GM12878 (cell line): ENCODE data around the gene FBN3. TPM values are rescaled to one million over a fixed set of nuclear protein-coding genes. Genes with fewer than 3 reads are reported as not detected.

ENCODE experiments used
- ATAC-seq: fragments of 200-7000 bp; cut with Tn5 transposase; 3 replicates; pipeline ENCODE4 v1.9.1; 2020; ENCODE audit warnings: mild to moderate bottlenecking, moderate library complexity
- BruUV-seq: library from RNA; stranded (reverse); fragments of 400-500 nt; replicated peaks from 2 replicates; lab custom pipeline; 2021; lab: Mats Ljungman, UMichigan
- CTCF ChIA-PET: fragments of 300-600 bp; sonication (Branson Sonifier 250); formaldehyde crosslinking; extraction: SDS; loops from one replicate; lab custom pipeline; 2021; ENCODE audit warnings: inconsistent platforms; lab: Yijun Ruan, JAX
- POLR2A ChIA-PET: fragments of 350-600 bp; formaldehyde crosslinking; extraction: SDS; loops from one replicate; lab custom pipeline; 2021; ENCODE audit warnings: inconsistent platforms; lab: Charles Lee
- RAD21 ChIA-PET: fragments of 300-600 bp; sonication (Branson Sonifier 250); formaldehyde crosslinking; loops from one replicate; lab custom pipeline; 2023; ENCODE audit warnings: antibody characterized with exemption; ENCODE audit not compliant: unreplicated experiment; lab: Charles Lee
- SMC1A ChIA-PET: fragments of 300-600 bp; sonication (Branson Sonifier 250); formaldehyde crosslinking; loops from one replicate; lab custom pipeline; 2023; ENCODE audit not compliant: unreplicated experiment, uncharacterized antibody; lab: Charles Lee
- DNase-seq: peaks from one replicate; pipeline ENCODE4 v3.0.0-alpha.2; 2011; ENCODE audit warnings: low read depth, low spot score
- FAIRE-seq: peaks from 3 replicates; lab custom pipeline; 2011; peaks lifted over from hg19 to GRCh38; lab: Jason Lieb, UNC
- H2AFZ ChIP-seq: 2 replicates; pipeline ENCODE4 v1.6.0; 2011; ENCODE audit warnings: low read depth, low read length, control low read depth; ENCODE audit not compliant: control insufficient read depth
- H3K27ac ChIP-seq: 2 replicates; pipeline ENCODE4 v1.5.1; 2011; ENCODE audit warnings: control low read depth; ENCODE audit not compliant: control insufficient read depth, insufficient read depth
- H3K27me3 ChIP-seq, 2 experiments: replicated peaks in 1 of 2; 2 replicates each; pipeline versions ENCODE4 v1.6.0 to v1.6.1; 2011; ENCODE audit warnings: low read length in 1 of 2; ENCODE audit not compliant: control insufficient read depth in 2 of 2, insufficient read depth in 2 of 2
- H3K36me3 ChIP-seq, 2 experiments: 2 replicates each; pipeline ENCODE4 v1.5.1; 2011; ENCODE audit warnings: low read length in 1 of 2; ENCODE audit not compliant: control insufficient read depth in 2 of 2, insufficient read depth in 2 of 2
- H3K4me1 ChIP-seq: 2 replicates; pipeline ENCODE4 v1.6.1; 2011; ENCODE audit warnings: mild to moderate bottlenecking, low read length, moderate library complexity, mixed read lengths; ENCODE audit not compliant: control insufficient read depth, insufficient read depth
- H3K4me2 ChIP-seq: 2 replicates; pipeline ENCODE4 v1.6.0; 2011; ENCODE audit warnings: control low read depth; ENCODE audit not compliant: control insufficient read depth, insufficient read depth
- H3K4me3 ChIP-seq: fragments of 200-600 bp; sonication (generic); 2 replicates; pipeline ENCODE4 v1.5.1; 2016
- H3K79me2 ChIP-seq: 2 replicates; pipeline ENCODE4 v1.6.0; 2011; ENCODE audit warnings: low read length; ENCODE audit not compliant: control insufficient read depth, insufficient read depth
- H3K9ac ChIP-seq: 2 replicates; pipeline ENCODE4 v1.8.0; 2011; ENCODE audit warnings: low read length, control low read depth, mixed read lengths; ENCODE audit not compliant: control insufficient read depth, insufficient read depth
- H3K9me3 ChIP-seq: replicated peaks from 3 replicates; pipeline ENCODE4 v1.5.1; 2011; ENCODE audit warnings: mild to moderate bottlenecking, low read length; ENCODE audit not compliant: control insufficient read depth, insufficient read depth
- H4K20me1 ChIP-seq: 2 replicates; pipeline ENCODE4 v1.6.0; 2011; ENCODE audit not compliant: control insufficient read depth, insufficient read depth
- ETV6 ChIP-seq, 2 experiments: fragments of 450-650 bp in 1 of 2; IDR thresholded peaks in 1 of 2; conservative IDR thresholded peaks in 1 of 2; 2 replicates each; pipeline ENCODE4 v1.6.1; 2014; ENCODE audit warnings: antibody characterized with exemption in 1 of 2, borderline replicate concordance in 1 of 2, low read depth in 1 of 2, mild to moderate bottlenecking in 1 of 2, moderate library complexity in 1 of 2
- IRF4 ChIP-seq: IDR thresholded peaks from 2 replicates; pipeline ENCODE4 v1.6.1; 2011; ENCODE audit warnings: low read depth, low read length
- IRF5 ChIP-seq: fragments of 450-650 bp; IDR thresholded peaks from 2 replicates; pipeline ENCODE4 v1.6.1; 2017; ENCODE audit warnings: borderline replicate concordance
- JUNB ChIP-seq: IDR thresholded peaks from 2 replicates; pipeline ENCODE4 v1.6.1; 2016; ENCODE audit warnings: antibody characterized with exemption, mild to moderate bottlenecking
- JUND ChIP-seq: IDR thresholded peaks from 2 replicates; pipeline ENCODE4 v1.6.1; 2012; ENCODE audit warnings: low read depth, mild to moderate bottlenecking, low read length, improper control_type of control experiment, moderate library complexity
- MAX ChIP-seq: IDR thresholded peaks from 2 replicates; pipeline ENCODE4 v1.6.1; 2012; ENCODE audit warnings: low read depth, low read length, improper control_type of control experiment
- PAX8 ChIP-seq: fragments of 450-650 bp; IDR thresholded peaks from 2 replicates; pipeline ENCODE4 v1.6.1; 2017; ENCODE audit warnings: mild to moderate bottlenecking, moderate library complexity
- RCOR1 ChIP-seq: conservative IDR thresholded peaks from 2 replicates; pipeline ENCODE4 v1.6.1; 2012; ENCODE audit warnings: low read depth, low read length, improper control_type of control experiment
- RFX5 ChIP-seq: IDR thresholded peaks from 2 replicates; pipeline ENCODE4 v1.6.1; 2011; ENCODE audit warnings: low read depth, low read length, improper control_type of control experiment
- STAT3 ChIP-seq: IDR thresholded peaks from 2 replicates; pipeline ENCODE4 v1.6.1; 2011; ENCODE audit warnings: low read depth, low read length, improper control_type of control experiment
- ZBTB40 ChIP-seq: fragments of 450-650 bp; IDR thresholded peaks from 2 replicates; pipeline ENCODE4 v1.6.1; 2016; ENCODE audit warnings: mild to moderate bottlenecking, moderate library complexity, borderline replicate concordance
- ZSCAN29 ChIP-seq: fragments of 450-650 bp; IDR thresholded peaks from 2 replicates; pipeline ENCODE4 v1.6.1; 2017; ENCODE audit warnings: mild to moderate bottlenecking, moderate library complexity
- WGBS: methylation state at CpG from one replicate; pipeline ENCODE4 v1.1.6; 2016; ENCODE audit warnings: low lambda C conversion rate; ENCODE audit not compliant: insufficient replicate concordance, insufficient coverage; ENCODE audit errors: missing lambda C conversion rate; 5-methylcytosine and 5-hydroxymethylcytosine counted together
- in situ Hi-C: fragments of 300-500 bp; cut with MboI; formaldehyde crosslinking; loops from 9 replicates; pipeline ENCODE4 v1.14.3; 2018; ENCODE audit warnings: mixed read lengths
- intact Hi-C: fragments of 100-400 bp; cut with micrococcal nuclease; formaldehyde crosslinking; loops from one replicate; pipeline ENCODE4 v1.14.2; 2022; ENCODE audit not compliant: unreplicated experiment
- polyA plus RNA-seq, 11 experiments: library from polyadenylated mRNA; depleted of rRNA in 4 of 11; unstranded in 6 of 11; stranded (reverse) in 5 of 11; fragments of >200 nt; fragmentation: Nextera tagmentation in 4 of 11; fragmentation: Illumina TruSeq in 1 of 11; extraction: Ambion mirVana in 4 of 11; extraction: Trizol in 1 of 11; gene quantifications; 1 replicate in 1 of 11; 2 replicates in 10 of 11; pipeline versions ENCODE4 v1.2.1 to v1.2.3, GENCODE V29; 2011 to 2016; ENCODE audit warnings: inconsistent platforms in 2 of 11, missing spikeins in 2 of 11, low read depth in 1 of 11
- total RNA-seq, 4 experiments: library from RNA; depleted of rRNA in 3 of 4; stranded (reverse); fragments of >200 nt in 3 of 4; fragmentation: Illumina TruSeq in 1 of 4; extraction: Trizol in 1 of 4; gene quantifications; 2 replicates each; pipeline versions ENCODE4 v1.2.1 to v1.2.3, GENCODE V29; 2013 to 2021

FBN3 gene
- total and polyA plus RNA-seq, 10 of the 15 experiments (the other 5 are each of a cell fraction or from before 2014, with no cell fraction given): 0.05 TPM; not detected in 9

- Histone ChIP-seq H3K4me3 (no peak overlapping the region), H2AFZ (no peak overlapping the region), H3K9me3 (no peaks in the 10 kb centered on the region), H3K4me2 (no peak overlapping the region), H3K79me2 (no peaks in the 10 kb centered on the region), H3K4me1 (no peaks in the 10 kb centered on the region), H3K36me3 (no peaks in the 10 kb centered on the region), H3K9ac (no peak overlapping the region), H4K20me1 (no peaks in the 10 kb centered on the region; the same call in 1 of the 2 replicates), H3K27ac (no peak overlapping the region), H3K27me3 (peaks cover 6 to 9% of the 10 kb centered on the region in 2 experiments; a peak in 3 of 4 replicates)
- BruUV-seq: no TSS peak
- 4% methylated on average over 39 of the region's 50 CpGs for WGBS
- ChIA-PET SMC1A (no interaction called here), POLR2A (no interaction called here), RAD21 (no interaction called here), CTCF (no interaction called here)
- intact Hi-C loops: no loop called here
- no peak for DNase-seq
- in situ Hi-C loops: no loop called here
- TF ChIP-seq IRF4: no peak
- TF ChIP-seq MAX: no peak
- no peak for TF ChIP-seq JUND
- no peak for TF ChIP-seq PAX8
- no peak for ATAC-seq
- no peak for FAIRE-seq
Observed at GRCh38 chr19:8148410-8149260, 757 bp downstream of the FBN3 start.

- Histone ChIP-seq H3K9ac (no peak overlapping the region), H3K9me3 (no peaks in the 10 kb centered on the region), H2AFZ (no peak overlapping the region), H4K20me1 (no peaks in the 10 kb centered on the region; the same call in 1 of the 2 replicates), H3K27ac (no peak overlapping the region), H3K4me3 (no peak overlapping the region), H3K4me2 (no peak overlapping the region), H3K4me1 (no peaks in the 10 kb centered on the region), H3K36me3 (no peaks in the 10 kb centered on the region), H3K27me3 (peaks cover 6 to 9% of the 10 kb centered on the region in 2 experiments; a peak in 3 of 4 replicates), H3K79me2 (no peaks in the 10 kb centered on the region)
- POLR2A ChIA-PET: no interaction called here
- no TSS peak for BruUV-seq
- CTCF ChIA-PET: no interaction called here
- no peak for DNase-seq
- FAIRE-seq: no peak
- in situ Hi-C loops (no loop called here), intact Hi-C loops (no loop called here)
- RAD21 ChIA-PET: no interaction called here
- SMC1A ChIA-PET: no interaction called here
- WGBS: 32% methylated on average over 6 of the region's 6 CpGs
- ATAC-seq: no peak
- no peak for TF ChIP-seq ZSCAN29
- TF ChIP-seq ZBTB40: no peak
- no peak for TF ChIP-seq JUNB
- no peak for TF ChIP-seq RFX5
- TF ChIP-seq STAT3: no peak
- no peak for TF ChIP-seq RCOR1
- no peak for TF ChIP-seq IRF5
- no peak for TF ChIP-seq ETV6 (conservative IDR thresholded peaks at IDR 0.05 in 1 of 2, IDR thresholded peaks at IDR 0.05 in 1 of 2; ENCODE audit: borderline replicate concordance in 1 of 2, low read depth in 1 of 2)
Observed at GRCh38 chr19:8148088-8148409, 1.3 kb downstream of the FBN3 start.
